ENCODE results near the gene GTF2A1L. TPM values are rescaled to one million over a fixed set of nuclear protein-coding genes. Genes with fewer than 3 reads are reported as not detected.

The GTF2A1L gene
- total RNA-seq, 1 donor from 2014 or later = 0.26 TPM

DNA sequence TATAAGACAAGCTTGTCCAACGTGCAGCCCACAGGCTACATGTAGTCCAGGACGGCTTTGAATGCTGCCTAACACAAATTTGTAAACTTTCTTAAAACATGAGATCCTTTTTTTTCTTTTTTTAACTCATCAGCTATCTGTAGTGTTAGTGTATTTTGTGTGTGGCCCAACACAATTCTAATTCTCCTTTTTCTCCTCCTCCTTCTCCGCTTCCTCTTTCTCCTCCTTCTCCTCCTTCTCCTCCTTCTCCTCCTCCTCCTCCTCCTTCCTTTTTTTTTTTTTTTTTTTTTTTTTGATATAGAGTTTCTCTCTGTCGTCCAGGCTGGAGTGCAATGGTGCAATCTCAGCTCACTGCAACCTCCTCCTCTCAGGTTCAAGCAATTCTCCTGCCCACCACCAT, 39.3 kb upstream of the GTF2A1L start:
- H3K27me3 ChIP-seq (ENCODE audit: control insufficient read depth, insufficient read depth, low read length) = no peaks in the 10 kb centered on the region
- no peak overlapping the region for H3K4me3 ChIP-seq (ENCODE audit: low read depth, low read length)
- H3K36me3 ChIP-seq (ENCODE audit: control insufficient read depth, insufficient read depth, low read length) = no peaks in the 10 kb centered on the region
- FAIRE-seq = no peak
- TF ChIP-seq, protein P1, sequence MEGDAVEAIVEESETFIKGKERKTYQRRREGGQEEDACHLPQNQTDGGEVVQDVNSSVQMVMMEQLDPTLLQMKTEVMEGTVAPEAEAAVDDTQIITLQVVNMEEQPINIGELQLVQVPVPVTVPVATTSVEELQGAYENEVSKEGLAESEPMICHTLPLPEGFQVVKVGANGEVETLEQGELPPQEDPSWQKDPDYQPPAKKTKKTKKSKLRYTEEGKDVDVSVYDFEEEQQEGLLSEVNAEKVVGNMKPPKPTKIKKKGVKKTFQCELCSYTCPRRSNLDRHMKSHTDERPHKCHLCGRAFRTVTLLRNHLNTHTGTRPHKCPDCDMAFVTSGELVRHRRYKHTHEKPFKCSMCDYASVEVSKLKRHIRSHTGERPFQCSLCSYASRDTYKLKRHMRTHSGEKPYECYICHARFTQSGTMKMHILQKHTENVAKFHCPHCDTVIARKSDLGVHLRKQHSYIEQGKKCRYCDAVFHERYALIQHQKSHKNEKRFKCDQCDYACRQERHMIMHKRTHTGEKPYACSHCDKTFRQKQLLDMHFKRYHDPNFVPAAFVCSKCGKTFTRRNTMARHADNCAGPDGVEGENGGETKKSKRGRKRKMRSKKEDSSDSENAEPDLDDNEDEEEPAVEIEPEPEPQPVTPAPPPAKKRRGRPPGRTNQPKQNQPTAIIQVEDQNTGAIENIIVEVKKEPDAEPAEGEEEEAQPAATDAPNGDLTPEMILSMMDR (IDR thresholded peaks at IDR 0.05; ENCODE audit: insufficient read depth, low read length, severe bottlenecking) = no peak
- DNase-seq (ENCODE audit: low read depth) = no peak

GRCh38 chr2:48583961-48584360, 33.7 kb upstream of the GTF2A1L start:
- no peak overlapping the region for H3K4me3 ChIP-seq (ENCODE audit: low read depth, low read length)
- DNase-seq (ENCODE audit: low read depth) (no peak), FAIRE-seq (no peak)
- no peaks in the 10 kb centered on the region for H3K27me3 ChIP-seq (ENCODE audit: control insufficient read depth, insufficient read depth, low read length)
- TF ChIP-seq, protein P1 (IDR thresholded peaks at IDR 0.05; ENCODE audit: insufficient read depth, low read length, severe bottlenecking) = no peak
- H3K36me3 ChIP-seq (ENCODE audit: control insufficient read depth, insufficient read depth, low read length) = no peaks in the 10 kb centered on the region

GRCh38 chr2:48584551-48584950, 33.1 kb upstream of the GTF2A1L start:
- Histone ChIP-seq H3K36me3 (ENCODE audit: control insufficient read depth, insufficient read depth, low read length) (no peaks in the 10 kb centered on the region), H3K4me3 (ENCODE audit: low read depth, low read length) (no peak overlapping the region), H3K27me3 (ENCODE audit: control insufficient read depth, insufficient read depth, low read length) (no peaks in the 10 kb centered on the region)
- TF ChIP-seq, protein P1 (IDR thresholded peaks at IDR 0.05; ENCODE audit: insufficient read depth, low read length, severe bottlenecking) = no peak
- DNase-seq (ENCODE audit: low read depth) = no peak
- FAIRE-seq = no peak

DNA sequence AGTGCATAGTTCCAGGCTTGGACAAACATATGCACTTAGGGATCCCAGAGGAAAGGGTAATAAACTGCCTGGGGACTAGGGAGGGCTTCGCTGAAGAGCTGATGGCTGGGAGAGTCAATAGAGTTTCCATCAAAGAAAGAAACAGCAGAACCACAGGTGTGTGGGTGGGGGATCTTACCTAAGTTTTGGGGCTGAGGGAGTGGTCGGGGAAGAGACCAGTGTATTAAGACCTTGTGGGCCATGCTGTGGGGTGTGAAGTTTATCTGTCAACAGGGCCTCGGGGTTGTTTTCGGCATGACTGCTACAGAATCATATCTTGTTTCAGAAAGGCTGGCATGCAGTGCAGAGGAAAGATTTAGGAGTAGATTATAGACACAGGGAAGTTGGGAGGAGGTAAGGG, 31.2 kb upstream of the GTF2A1L start:
- H3K27me3 ChIP-seq (ENCODE audit: control insufficient read depth, insufficient read depth, low read length) = no peaks in the 10 kb centered on the region
- no peak overlapping the region for H3K4me3 ChIP-seq (ENCODE audit: low read depth, low read length)
- TF ChIP-seq, protein P1 (IDR thresholded peaks at IDR 0.05; ENCODE audit: insufficient read depth, low read length, severe bottlenecking) = no peak
- FAIRE-seq (no peak), DNase-seq (ENCODE audit: low read depth) (no peak)
- H3K36me3 ChIP-seq (ENCODE audit: control insufficient read depth, insufficient read depth, low read length) = no peaks in the 10 kb centered on the region

GRCh38 chr2:48587560-48587959, 30.1 kb upstream of the GTF2A1L start:
- H3K4me3 ChIP-seq (ENCODE audit: low read depth, low read length) = no peak overlapping the region
- no peaks in the 10 kb centered on the region for H3K27me3 ChIP-seq (ENCODE audit: control insufficient read depth, insufficient read depth, low read length)
- FAIRE-seq (no peak), DNase-seq (ENCODE audit: low read depth) (no peak)
- TF ChIP-seq, protein P1 (IDR thresholded peaks at IDR 0.05; ENCODE audit: insufficient read depth, low read length, severe bottlenecking) = no peak
- H3K36me3 ChIP-seq (ENCODE audit: control insufficient read depth, insufficient read depth, low read length) = no peaks in the 10 kb centered on the region

- TF ChIP-seq, protein P1 (IDR thresholded peaks at IDR 0.05; ENCODE audit: insufficient read depth, low read length, severe bottlenecking) = no peak
- DNase-seq (ENCODE audit: low read depth) (no peak), FAIRE-seq (no peak)
- no peak overlapping the region for H3K4me3 ChIP-seq (ENCODE audit: low read depth, low read length)
- no peaks in the 10 kb centered on the region for H3K27me3 ChIP-seq (ENCODE audit: control insufficient read depth, insufficient read depth, low read length)
- H3K36me3 ChIP-seq (ENCODE audit: control insufficient read depth, insufficient read depth, low read length) = no peaks in the 10 kb centered on the region
Observed at GRCh38 chr2:48587961-48588360, 29.7 kb upstream of the GTF2A1L start.
